Breast epithelium (tissue), 3 donors: ENCODE measurements around the gene FHIT.

Experiments used
- CTCF ChIP-seq, 3 donors: fragments of 450-650 bp; IDR thresholded peaks; one replicate each; pipeline ENCODE4 v1.5.1; 2016 to 2017; ENCODE audit warnings: antibody characterized with exemption in 3 of 3, mild to moderate bottlenecking in 3 of 3, moderate library complexity in 3 of 3
- POLR2A ChIP-seq: fragments of 450-650 bp; IDR thresholded peaks from one replicate; pipeline ENCODE4 v1.6.1; 2016; ENCODE audit warnings: antibody characterized with exemption, mild to moderate bottlenecking, moderate library complexity
- POLR2AphosphoS5 ChIP-seq, 3 donors: sonication (generic); formaldehyde crosslinking; IDR thresholded peaks; one replicate each; pipeline ENCODE4 v1.6.1; 2017; ENCODE audit warnings: antibody characterized with exemption in 3 of 3

- no peak for TF ChIP-seq POLR2A
- no peak for TF ChIP-seq CTCF (IDR thresholded peaks at IDR 0.05)
- no peak for TF ChIP-seq POLR2AphosphoS5 (IDR thresholded peaks at IDR 0.05)
Observed at GRCh38 chr3:60954048-60954447, 297.2 kb downstream of the FHIT start.
